ENCODE results near the gene CALD1. TPM values are rescaled to one million over a fixed set of nuclear protein-coding genes. Genes with fewer than 3 reads are reported as not detected.

The CALD1 gene
- total RNA-seq, 1 donor from 2014 or later, result 127 TPM

DNA sequence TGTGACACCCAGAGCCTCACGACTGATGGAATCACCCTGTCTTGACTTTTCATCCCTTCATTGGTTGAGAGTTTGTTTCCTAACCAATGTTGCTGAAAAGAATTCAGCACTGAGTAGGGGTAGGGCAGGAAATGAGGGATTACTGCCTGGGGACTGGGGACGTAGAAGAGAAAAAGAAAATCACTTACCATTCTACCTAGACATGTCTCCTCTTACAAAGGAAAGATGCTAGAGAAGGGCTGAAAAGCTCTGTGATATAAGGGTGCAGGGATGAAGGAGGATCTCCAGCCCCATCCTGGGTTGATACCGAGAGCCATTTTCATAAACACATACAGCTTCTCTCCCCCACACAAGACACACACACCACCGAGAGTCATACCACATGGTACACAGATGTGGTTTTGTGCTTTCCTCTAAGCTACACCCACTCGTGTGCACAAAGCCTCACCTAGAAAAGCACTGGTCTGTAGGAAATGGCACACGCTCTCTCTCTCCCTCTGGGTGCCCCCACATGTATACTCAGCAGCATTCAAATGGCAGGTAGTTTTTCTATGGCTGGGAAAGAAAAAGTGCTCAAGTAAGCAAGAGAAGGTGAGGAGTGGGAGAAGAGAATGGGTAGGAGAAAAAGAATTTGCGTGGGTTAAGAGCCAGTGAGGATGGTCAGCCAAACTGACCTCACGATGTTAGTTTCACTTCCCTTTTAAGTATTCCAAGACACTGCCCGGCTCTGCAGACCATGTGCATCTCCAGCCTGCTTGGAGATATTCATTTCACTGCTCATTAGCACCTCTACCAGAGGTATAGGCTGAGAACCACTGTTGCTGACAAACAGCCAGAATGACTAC, 85.8 kb downstream of the CALD1 start:
- DNase-seq, result no peak

DNA sequence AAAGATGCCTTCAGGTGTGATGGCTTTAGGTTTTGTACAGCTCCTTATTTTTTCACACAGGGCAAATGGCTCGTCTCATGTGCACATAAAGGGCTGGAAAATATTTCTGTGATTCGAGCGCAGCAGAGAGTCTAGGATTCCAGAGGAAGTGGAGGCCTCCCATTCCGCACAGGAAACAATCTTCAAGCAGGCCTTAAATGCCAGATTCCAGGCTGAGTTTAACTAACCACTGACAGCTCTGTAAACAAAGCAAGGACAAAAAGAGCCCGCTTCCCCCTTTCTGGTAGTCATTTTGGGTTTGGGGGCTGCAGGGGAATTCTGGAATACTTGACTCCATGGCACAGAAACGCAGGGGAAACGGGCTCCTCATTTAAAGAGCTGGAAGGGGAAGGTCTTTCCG, 87.2 kb downstream of the CALD1 start:
- DNase-seq, result peak; percentile 75

- DNase-seq, result no peak
Observed at GRCh38 chr7:134870156-134870555, 90.7 kb downstream of the CALD1 start.

GRCh38 chr7:134870781-134871180, 91.3 kb downstream of the CALD1 start:
- DNase-seq, result no peak

DNA sequence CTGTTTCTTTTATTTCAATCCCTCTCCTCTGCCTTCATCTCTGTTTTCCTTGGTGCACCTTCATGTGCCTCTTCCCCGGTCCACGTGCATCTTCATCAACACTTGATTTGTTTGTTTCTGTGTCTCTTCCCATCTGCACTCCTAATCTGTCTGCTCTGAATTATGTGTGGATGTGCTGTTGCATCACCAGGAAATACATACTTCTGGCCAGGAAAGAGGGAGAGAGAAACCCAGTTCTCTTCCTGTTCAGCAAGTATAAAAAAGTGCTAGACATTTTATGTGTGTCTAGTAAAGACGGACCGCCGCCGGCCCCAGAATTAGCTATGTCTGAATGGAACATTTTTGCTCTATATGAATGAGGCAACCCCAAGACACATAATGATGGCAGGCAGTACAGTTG, 93.8 kb downstream of the CALD1 start:
- DNase-seq, result no peak

DNA sequence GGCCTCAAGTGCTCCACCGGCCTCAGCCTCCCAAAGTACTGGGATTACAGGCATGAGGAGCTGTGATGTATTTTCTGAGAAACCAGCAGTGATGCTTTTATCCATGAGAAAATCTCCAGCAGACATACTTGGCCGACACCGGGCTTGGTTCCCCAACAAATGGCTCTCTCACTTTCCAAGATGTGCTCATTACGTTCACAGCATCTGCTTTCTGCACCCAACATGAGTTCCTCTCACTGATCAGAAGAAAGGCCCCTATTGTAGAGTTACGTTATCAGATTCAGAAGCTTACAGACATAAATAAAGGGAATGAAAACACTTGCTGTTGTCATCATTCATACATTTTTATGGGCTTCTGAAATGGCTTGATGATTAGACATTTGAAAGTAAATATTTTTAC, 95.0 kb downstream of the CALD1 start:
- DNase-seq, result no peak

DNA sequence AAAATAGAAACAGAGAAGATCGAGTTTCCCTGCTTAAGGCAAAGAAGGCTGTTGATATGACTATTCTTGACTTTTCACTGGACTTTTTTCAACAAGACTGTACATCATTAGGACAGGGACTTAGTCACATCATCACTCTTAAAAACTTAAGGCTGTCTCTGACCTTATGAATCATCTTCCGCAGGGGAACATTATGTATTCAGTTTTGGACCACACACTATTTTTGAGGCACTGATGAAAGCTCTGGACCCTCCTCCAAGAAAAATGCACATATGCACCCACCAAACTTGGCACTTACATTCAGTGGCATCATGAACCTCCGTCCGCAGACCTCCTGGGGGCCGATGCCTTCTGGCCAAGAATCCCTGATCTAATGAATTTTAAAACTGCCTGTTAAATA, 96.4 kb downstream of the CALD1 start:
- DNase-seq, result no peak

DNA sequence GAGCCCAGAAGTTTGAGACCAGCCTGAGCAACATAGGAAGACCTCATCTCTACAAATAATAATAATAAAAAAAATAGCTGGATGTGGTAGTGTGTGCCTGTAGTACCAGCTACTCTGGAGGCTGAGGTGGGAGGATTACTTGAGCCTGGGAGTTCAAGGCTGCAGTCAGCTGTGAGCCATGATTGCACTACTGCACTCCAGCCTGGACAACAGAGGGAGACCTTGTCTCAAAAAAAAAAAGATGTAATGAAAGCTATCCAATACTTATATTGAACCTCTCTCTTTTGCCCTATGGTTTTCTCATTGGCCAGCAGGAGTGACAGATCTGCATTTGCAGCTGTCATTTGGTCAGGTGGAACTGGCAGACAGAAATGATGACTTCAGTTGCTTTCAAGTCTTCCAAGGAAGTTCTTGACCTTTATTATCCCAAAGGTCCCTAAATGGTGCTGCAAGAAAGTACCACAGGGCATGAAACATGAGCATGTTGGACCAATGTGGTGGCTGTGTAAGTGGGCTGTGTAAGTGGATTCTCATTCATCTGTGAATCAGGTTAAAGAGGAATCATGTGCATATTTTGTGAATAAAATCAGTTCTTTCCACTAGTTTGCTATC, 99.4 kb downstream of the CALD1 start:
- no peak for DNase-seq

DNA sequence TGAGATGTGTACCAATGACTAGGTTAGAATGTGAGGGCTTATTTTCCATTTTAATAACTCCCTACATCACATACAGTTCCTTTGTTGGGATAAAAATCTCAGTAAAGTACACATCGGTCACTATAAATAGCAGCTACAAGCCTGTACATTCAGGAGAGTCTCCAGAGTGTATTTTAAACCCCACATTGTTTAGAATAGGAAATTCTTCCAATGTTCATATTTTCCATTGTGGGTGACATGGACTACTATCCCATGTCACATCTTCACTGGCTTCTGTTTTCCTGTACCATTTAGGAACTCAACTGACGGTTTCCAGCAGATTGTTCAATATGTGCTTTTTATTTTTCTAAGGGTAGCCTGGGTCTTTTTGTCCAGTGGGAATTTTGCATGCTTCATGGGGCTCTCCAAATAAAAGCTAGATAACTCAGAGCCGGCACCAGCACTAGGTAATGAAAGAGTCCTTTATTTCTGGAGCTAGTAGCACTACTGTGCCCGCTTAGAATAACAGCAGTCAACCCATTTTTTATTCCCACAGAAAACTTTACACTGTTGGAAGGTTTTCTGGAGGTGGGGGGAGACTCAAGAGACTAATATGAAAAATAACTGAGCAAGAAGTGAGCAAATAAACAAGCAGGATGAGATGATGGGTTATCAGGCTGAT, 100.5 kb downstream of the CALD1 start:
- DNase-seq, result no peak

DNA sequence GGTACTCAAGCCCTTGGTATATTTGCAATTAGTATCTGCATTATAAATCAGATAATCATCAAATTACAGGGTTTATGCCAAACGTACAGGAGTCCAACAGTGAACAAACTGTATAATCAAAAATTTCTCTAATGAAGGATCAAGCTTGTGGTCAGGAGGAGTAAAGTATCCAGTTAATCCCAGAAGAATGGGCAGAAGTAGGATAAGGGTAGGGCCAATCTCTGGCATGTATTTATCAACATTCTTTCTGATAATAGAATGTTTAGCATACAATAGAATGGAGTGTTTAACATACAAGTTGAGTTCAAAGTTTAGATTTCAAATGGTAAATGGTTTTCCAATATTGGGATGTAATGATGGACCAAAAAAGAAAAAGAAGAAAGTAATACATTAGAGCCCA, 103.0 kb downstream of the CALD1 start:
- DNase-seq, result no peak

DNA sequence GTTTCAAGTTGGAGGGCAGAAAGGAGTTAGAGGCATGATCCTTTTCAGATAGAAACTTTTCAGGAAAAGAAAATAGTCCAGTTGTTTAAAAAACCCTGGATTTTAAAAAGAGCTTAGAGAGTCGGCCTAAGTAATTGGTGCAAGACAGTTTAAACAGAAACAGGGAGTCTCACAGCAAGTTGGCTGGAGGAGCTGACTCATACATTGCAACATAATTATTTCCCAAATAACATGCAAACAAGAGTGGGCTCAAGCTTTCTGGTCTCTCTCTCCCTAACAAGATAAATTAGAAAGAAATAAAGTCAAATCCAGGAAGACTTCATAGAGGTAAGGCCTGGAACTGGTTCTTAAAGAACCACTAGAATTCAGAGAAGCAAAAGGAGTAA, 106.5 kb downstream of the CALD1 start:
- DNase-seq, result no peak

GRCh38 chr7:134886353-134887057, 107.1 kb downstream of the CALD1 start:
- peak; percentile 49 for DNase-seq

DNA sequence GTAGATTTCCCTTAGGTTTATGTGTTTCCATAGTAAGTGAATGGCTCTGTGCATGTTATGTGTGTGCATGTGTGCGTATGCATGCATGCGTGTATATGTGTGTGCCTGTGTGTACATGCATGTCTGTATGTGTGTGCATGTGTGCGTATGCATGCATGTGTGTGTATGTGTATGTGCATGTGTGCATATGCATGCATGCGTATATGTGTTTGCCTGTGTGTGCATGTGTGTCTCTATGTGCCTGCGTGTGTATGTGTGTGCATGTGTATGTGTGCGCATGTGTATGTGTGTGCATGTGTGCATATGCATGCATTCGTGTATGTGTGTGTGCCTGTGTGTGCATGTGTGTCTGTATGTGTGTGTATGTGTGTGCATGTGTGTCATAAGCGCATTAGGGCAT, 108.1 kb downstream of the CALD1 start:
- DNase-seq, result no peak

- DNase-seq, result no peak
Observed at GRCh38 chr7:134888141-134888740, 108.8 kb downstream of the CALD1 start.

GRCh38 chr7:134890246-134891240, 111.1 kb downstream of the CALD1 start:
- peak; percentile 62 for DNase-seq

DNA sequence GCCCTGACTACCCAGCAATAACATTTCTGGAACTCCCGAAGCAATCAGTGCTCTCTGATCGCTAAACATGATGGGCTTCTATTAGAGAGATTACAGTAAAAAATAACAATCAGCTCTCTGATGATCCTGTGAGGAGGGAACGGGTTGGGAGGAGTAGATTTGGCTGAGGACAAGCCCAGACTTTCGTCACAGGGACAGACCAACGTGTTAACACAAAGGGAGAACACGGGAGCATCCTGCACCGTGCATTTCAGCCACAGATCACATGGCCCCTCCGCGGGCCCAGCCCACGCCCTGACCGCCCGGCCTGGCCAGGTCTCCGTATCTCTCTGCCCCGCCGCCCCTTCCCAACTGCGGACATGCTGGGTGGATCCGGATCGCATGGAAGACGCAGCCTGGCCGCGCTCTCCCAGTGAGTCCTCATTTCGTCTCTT, 111.8 kb downstream of the CALD1 start:
- peak; percentile 95 for DNase-seq

DNA sequence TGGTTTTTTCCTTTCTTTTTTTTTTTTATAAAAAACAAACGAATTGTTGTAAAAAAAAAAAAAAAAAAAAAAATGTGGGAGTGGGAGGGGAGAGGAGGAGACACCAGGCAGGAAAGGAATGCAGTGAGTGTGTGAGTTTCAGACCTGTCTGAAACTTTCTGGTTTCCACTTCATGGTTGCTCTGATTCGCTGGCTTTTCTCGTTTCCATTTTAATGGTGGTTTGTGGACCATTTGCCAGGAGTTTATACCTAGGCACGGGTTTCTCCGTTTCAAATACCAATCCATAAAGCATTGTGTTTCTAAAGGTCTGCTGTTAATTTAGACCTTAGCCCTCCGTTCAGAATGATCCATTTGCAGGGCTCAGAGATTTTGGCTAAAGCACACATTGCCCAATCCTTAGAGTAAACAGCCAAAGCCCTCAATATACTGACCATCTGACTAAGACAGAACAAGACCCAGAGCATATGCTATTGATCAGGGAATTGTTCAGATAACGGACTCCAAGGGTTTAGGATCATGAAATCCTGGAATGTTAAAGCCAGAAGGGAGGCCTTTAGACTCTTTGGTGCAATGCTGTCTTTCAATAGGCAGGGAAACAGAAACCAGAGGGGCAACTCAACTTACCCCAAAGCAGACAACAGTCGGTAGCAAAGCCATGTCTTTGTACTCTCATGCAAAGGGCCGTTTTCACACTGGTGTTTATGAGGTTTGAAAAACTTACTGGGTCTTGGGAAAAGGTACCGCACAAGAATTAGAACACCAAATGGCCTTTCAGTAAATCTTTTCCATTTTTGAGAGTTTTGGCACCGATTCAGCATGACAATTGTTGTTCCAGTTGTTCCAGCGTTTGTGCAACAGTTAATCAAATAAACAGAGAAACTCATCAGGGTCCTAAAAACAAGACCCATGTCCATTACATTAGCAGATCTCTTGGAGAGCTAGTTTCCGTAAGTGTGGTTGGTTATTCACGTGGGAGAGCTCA, 112.6 kb downstream of the CALD1 start:
- DNase-seq, result peak; percentile 80

GRCh38 chr7:134892963-134893362, 113.5 kb downstream of the CALD1 start:
- no peak for DNase-seq

DNA sequence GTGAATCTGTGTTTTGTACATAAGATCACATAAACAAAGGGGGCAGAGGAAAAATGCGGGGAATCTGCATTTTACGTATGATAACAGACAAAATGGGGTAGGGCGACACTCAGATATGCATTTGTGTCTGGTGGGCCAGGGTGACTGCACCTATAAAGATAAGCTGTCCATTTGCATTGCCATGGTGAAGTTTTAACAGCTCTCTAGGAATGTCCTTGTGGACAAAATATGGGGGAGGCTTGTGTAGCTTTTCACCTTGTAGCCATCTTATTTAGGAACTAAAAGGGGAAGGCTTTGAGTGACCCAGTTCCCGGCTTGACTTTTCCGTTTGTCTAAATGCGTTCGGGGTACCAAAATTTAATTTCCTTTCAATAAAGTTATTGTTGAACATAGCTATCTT, 114.5 kb downstream of the CALD1 start:
- no peak for DNase-seq

GRCh38 chr7:134894928-134895327, 115.5 kb downstream of the CALD1 start:
- no peak for DNase-seq
